SK-N-SH (cell line): Measurements from ENCODE around the gene GLIS1. TPM values are rescaled to one million over a fixed set of nuclear protein-coding genes. Genes with fewer than 3 reads are reported as not detected.

Source experiments
- CTCF ChIA-PET: fragments of 300-600, 350-600 bp; formaldehyde crosslinking; extraction: SDS; loops from one replicate; lab custom pipeline; 2021; lab: Yijun Ruan, JAX
- POLR2A ChIA-PET: fragments of 350-600 bp; sonication (Branson Sonifier 250); formaldehyde crosslinking; extraction: SDS; loops from one replicate; lab custom pipeline; 2020; ENCODE audit warnings: antibody characterized with exemption, inconsistent platforms; lab: Yijun Ruan, JAX
- DNase-seq: peaks from one replicate; pipeline ENCODE4 v3.0.0; 2012
- H2AFZ ChIP-seq: fragments of 200-600 bp; sonication (generic); 2 replicates; pipeline ENCODE4 v1.8.1; 2016; ENCODE audit warnings: antibody characterized with exemption, mild to moderate bottlenecking, low read depth
- H3F3A ChIP-seq: fragments of 200-600 bp; sonication (generic); replicated peaks from 2 replicates; pipeline ENCODE3; 2016; ENCODE audit warnings: antibody characterized with exemption, mild to moderate bottlenecking; ENCODE audit not compliant: insufficient read depth
- H3K27ac ChIP-seq, 2 experiments: fragments of 200-500 bp in 1 of 2; fragments of 200-600 bp in 1 of 2; sonication (Bioruptor generic) in 1 of 2; sonication (generic), shearing (Covaris generic) in 1 of 2; 2 replicates each; pipeline versions ENCODE4 v1.5.1 to v1.6.1; 2014 to 2016; ENCODE audit warnings: low read depth in 2 of 2, inconsistent platforms in 1 of 2, low read length in 1 of 2, mild to moderate bottlenecking in 1 of 2, mixed read lengths in 1 of 2
- H3K27me3 ChIP-seq: fragments of 200-600 bp; sonication (generic), shearing (Covaris generic); 2 replicates; pipeline ENCODE4 v1.6.1; 2016; ENCODE audit warnings: mixed run types; ENCODE audit not compliant: insufficient read depth
- H3K36me3 ChIP-seq, 2 experiments: fragments of 200-500 bp in 1 of 2; fragments of 200-600 bp in 1 of 2; sonication (Bioruptor generic) in 1 of 2; sonication (generic) in 1 of 2; replicated peaks in 1 of 2; 2 replicates each; pipeline versions ENCODE3 to v1.5.1; 2014 to 2016; ENCODE audit warnings: low read length in 1 of 2, mild to moderate bottlenecking in 1 of 2; ENCODE audit not compliant: insufficient read depth in 2 of 2, control insufficient read depth in 1 of 2
- H3K4me1 ChIP-seq, 2 experiments: fragments of 200-500 bp in 1 of 2; fragments of 200-600 bp in 1 of 2; sonication (Bioruptor generic) in 1 of 2; sonication (generic), shearing (Covaris generic) in 1 of 2; 2 replicates each; pipeline versions ENCODE4 v1.5.1 to v1.6.1; 2014 to 2016; ENCODE audit warnings: low read depth in 1 of 2, low read length in 1 of 2, mixed run types in 1 of 2; ENCODE audit not compliant: insufficient read depth in 2 of 2, control insufficient read depth in 1 of 2
- H3K4me2 ChIP-seq: fragments of 200-600 bp; sonication (generic), shearing (Covaris generic); 2 replicates; pipeline ENCODE4 v1.6.1; 2017; ENCODE audit warnings: mixed run types
- H3K4me3 ChIP-seq, 2 experiments: fragments of 200-500 bp in 1 of 2; fragments of 200-600 bp in 1 of 2; sonication (Bioruptor generic) in 1 of 2; sonication (generic), shearing (Covaris generic) in 1 of 2; 2 replicates each; pipeline versions ENCODE4 v1.5.1 to v1.8.1; 2014 to 2016; ENCODE audit warnings: low read depth in 2 of 2, inconsistent platforms in 1 of 2, low read length in 1 of 2, mild to moderate bottlenecking in 1 of 2, mixed read lengths in 1 of 2, moderate library complexity in 1 of 2
- H3K79me2 ChIP-seq: fragments of 200-600 bp; sonication (generic); 2 replicates; pipeline ENCODE4 v1.8.1; 2017; ENCODE audit warnings: mild to moderate bottlenecking; ENCODE audit not compliant: insufficient read depth
- H3K9ac ChIP-seq: fragments of 200-600 bp; sonication (generic); 2 replicates; pipeline ENCODE4 v1.6.1; 2017; ENCODE audit warnings: mixed run types
- H3K9me2 ChIP-seq: fragments of 200-600 bp; sonication (generic); 2 replicates; pipeline ENCODE4 v1.6.1; 2017; ENCODE audit warnings: mixed run types
- H3K9me3 ChIP-seq: fragments of 200-600 bp; sonication (generic); 2 replicates; pipeline ENCODE4 v1.6.1; 2017; ENCODE audit warnings: mixed run types, mild to moderate bottlenecking, moderate library complexity
- H4K20me1 ChIP-seq: fragments of 200-600 bp; sonication (generic); 2 replicates; pipeline ENCODE4 v1.6.1; 2017; ENCODE audit warnings: mild to moderate bottlenecking, mixed run types; ENCODE audit not compliant: insufficient read depth
- ELF1 ChIP-seq: IDR thresholded peaks from 2 replicates; pipeline ENCODE4 v1.4.0; 2012
- FOSL2 ChIP-seq: IDR thresholded peaks from 2 replicates; pipeline ENCODE4 v1.4.0; 2012; ENCODE audit warnings: low read depth, mild to moderate bottlenecking, moderate library complexity, borderline replicate concordance
- FOXJ3 ChIP-seq: sonication (generic); formaldehyde crosslinking; IDR thresholded peaks from 2 replicates; pipeline ENCODE4 v1.5.1; 2020; ENCODE audit warnings: mild to moderate bottlenecking, missing genetic modification reagents
- GATA2 ChIP-seq: sonication (generic); formaldehyde crosslinking; IDR thresholded peaks from 2 replicates; pipeline ENCODE4 v1.5.0; 2020; ENCODE audit warnings: mild to moderate bottlenecking, missing genetic modification reagents
- MEF2A ChIP-seq: IDR thresholded peaks from 2 replicates; pipeline ENCODE4 v1.4.0; 2012; ENCODE audit warnings: low read depth, borderline replicate concordance
- MXI1 ChIP-seq: IDR thresholded peaks from 2 replicates; pipeline ENCODE4 v1.6.1; 2012; ENCODE audit warnings: mild to moderate bottlenecking, low read depth, low read length, improper control_type of control experiment
- NFIC ChIP-seq: IDR thresholded peaks from 2 replicates; pipeline ENCODE4 v1.4.0; 2012; ENCODE audit warnings: borderline replicate concordance
- NRF1 ChIP-seq: IDR thresholded peaks from 2 replicates; pipeline ENCODE4 v1.6.1; 2012; ENCODE audit warnings: low read depth, mild to moderate bottlenecking, low read length
- RAD21 ChIP-seq: IDR thresholded peaks from 2 replicates; pipeline ENCODE4 v1.6.1; 2012; ENCODE audit warnings: mild to moderate bottlenecking, low read length
- RFX5 ChIP-seq: IDR thresholded peaks from 2 replicates; pipeline ENCODE4 v1.6.1; 2012; ENCODE audit warnings: mild to moderate bottlenecking, improper control_type of control experiment, low read length
- RXRA ChIP-seq: IDR thresholded peaks from 2 replicates; pipeline ENCODE4 v1.4.0; 2012; ENCODE audit warnings: low read depth, mild to moderate bottlenecking, borderline replicate concordance
- SMC3 ChIP-seq: IDR thresholded peaks from 2 replicates; pipeline ENCODE4 v1.6.1; 2012; ENCODE audit warnings: low read depth, low read length, improper control_type of control experiment
- TAF1 ChIP-seq: IDR thresholded peaks from 2 replicates; pipeline ENCODE4 v1.6.1; 2012; ENCODE audit warnings: low read depth, mild to moderate bottlenecking, low read length, moderate library complexity, borderline replicate concordance
- YY1 ChIP-seq: IDR thresholded peaks from 2 replicates; pipeline ENCODE4 v1.4.0; 2012; ENCODE audit warnings: low read depth, mild to moderate bottlenecking
- WGBS: methylation state at CpG from one replicate; pipeline ENCODE4 v1.1.6; 2017; ENCODE audit warnings: low lambda C conversion rate; 5-methylcytosine and 5-hydroxymethylcytosine counted together
- polyA plus RNA-seq, 3 experiments: library from polyadenylated mRNA; depleted of rRNA; stranded (reverse); fragments of >200 nt; gene quantifications; 2 replicates each; pipeline ENCODE4 v1.2.3, GENCODE V29; 2012
- TF ChIP-seq, protein P1 (sequence below): fragments of 200-600 bp; sonication (generic); IDR thresholded peaks from 2 replicates; pipeline ENCODE4 v1.6.1; 2017; ENCODE audit warnings: antibody characterized with exemption, mild to moderate bottlenecking, moderate library complexity
- TF ChIP-seq, protein P2 (sequence below): fragments of 150-350 bp; IDR thresholded peaks from 2 replicates; pipeline ENCODE4 v1.6.1; 2016; ENCODE audit warnings: mild to moderate bottlenecking, low read depth, low read length
- TF ChIP-seq, protein P3 (sequence below): IDR thresholded peaks from 2 replicates; pipeline ENCODE4 v1.4.0; 2012; ENCODE audit warnings: low read depth
- TF ChIP-seq, protein P4 (sequence below): IDR thresholded peaks from 2 replicates; pipeline ENCODE4 v1.4.0; 2012; ENCODE audit warnings: low read depth, borderline replicate concordance

The GLIS1 gene
- polyA plus RNA-seq, 1 of the 3 experiments (the other 2 are of a cell fraction) = 0.13 TPM

DNA sequence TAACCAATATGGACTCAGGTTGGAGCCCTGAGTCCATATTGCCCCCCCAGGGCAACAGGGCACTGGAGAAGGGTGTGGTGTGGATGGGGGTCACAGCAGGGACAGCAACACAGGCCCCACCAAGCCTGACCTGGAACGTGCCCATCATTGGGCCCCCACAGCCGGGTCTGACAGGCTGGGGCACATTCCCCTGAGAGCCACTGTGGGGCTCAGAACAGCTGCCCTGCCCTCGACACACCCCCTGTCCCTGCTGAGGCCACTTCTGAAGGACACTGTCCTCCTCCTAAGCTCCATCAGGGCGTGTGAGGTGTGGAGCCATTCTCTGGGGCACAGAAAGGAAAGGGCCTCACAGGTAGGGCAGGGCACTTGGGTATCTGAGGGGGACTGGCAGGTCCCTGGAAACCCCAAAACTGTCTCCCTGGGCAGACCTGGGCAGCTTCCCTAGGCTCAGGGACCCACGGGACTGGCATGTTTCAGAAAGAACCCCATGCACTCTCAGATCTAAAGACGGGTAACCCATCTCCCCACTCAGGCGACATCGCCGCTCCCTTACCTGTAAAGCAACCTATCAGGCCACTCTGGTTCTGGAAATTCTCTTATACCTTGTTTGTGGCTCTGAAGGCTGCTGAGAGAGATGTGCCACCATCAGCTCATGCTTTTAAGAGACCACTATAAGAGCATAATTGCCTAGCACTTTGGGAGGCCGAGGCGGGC, 184.2 kb downstream of the GLIS1 start:
- Histone ChIP-seq H3F3A (peaks cover 9% of the 10 kb centered on the region), H4K20me1 (no peaks in the 10 kb centered on the region), H3K4me2 (no peak overlapping the region), H3K4me3 (no peak overlapping the region), H3K9me3 (no peaks in the 10 kb centered on the region), H3K9me2 (no peaks in the 10 kb centered on the region), H3K4me1 (peaks cover 0 to 59% of the 10 kb centered on the region in 2 experiments; a peak in 1 of 4 replicates), H2AFZ (no peak overlapping the region), H3K27me3 (no peaks in the 10 kb centered on the region), H3K27ac (no peak overlapping the region), H3K36me3 (no peaks in the 10 kb centered on the region), H3K9ac (no peak overlapping the region), H3K79me2 (no peaks in the 10 kb centered on the region)
- 89% methylated on average over 9 of the region's 11 CpGs for WGBS
- DNase-seq = peak; percentile 9
- TF ChIP-seq FOXJ3 (CRISPR knock-in tag) (no peak), GATA2 (no peak), RFX5 (no peak)
- TF ChIP-seq, protein P1, sequence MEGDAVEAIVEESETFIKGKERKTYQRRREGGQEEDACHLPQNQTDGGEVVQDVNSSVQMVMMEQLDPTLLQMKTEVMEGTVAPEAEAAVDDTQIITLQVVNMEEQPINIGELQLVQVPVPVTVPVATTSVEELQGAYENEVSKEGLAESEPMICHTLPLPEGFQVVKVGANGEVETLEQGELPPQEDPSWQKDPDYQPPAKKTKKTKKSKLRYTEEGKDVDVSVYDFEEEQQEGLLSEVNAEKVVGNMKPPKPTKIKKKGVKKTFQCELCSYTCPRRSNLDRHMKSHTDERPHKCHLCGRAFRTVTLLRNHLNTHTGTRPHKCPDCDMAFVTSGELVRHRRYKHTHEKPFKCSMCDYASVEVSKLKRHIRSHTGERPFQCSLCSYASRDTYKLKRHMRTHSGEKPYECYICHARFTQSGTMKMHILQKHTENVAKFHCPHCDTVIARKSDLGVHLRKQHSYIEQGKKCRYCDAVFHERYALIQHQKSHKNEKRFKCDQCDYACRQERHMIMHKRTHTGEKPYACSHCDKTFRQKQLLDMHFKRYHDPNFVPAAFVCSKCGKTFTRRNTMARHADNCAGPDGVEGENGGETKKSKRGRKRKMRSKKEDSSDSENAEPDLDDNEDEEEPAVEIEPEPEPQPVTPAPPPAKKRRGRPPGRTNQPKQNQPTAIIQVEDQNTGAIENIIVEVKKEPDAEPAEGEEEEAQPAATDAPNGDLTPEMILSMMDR = no peak
- CTCF ChIA-PET = interaction anchor here (0.9 to 1.5 kb wide), 3 partner anchors 42 to 128 kb away, joined by 3 read pairs; no protein-coding TSS in a partner anchor
- POLR2A ChIA-PET = no interaction called here

DNA sequence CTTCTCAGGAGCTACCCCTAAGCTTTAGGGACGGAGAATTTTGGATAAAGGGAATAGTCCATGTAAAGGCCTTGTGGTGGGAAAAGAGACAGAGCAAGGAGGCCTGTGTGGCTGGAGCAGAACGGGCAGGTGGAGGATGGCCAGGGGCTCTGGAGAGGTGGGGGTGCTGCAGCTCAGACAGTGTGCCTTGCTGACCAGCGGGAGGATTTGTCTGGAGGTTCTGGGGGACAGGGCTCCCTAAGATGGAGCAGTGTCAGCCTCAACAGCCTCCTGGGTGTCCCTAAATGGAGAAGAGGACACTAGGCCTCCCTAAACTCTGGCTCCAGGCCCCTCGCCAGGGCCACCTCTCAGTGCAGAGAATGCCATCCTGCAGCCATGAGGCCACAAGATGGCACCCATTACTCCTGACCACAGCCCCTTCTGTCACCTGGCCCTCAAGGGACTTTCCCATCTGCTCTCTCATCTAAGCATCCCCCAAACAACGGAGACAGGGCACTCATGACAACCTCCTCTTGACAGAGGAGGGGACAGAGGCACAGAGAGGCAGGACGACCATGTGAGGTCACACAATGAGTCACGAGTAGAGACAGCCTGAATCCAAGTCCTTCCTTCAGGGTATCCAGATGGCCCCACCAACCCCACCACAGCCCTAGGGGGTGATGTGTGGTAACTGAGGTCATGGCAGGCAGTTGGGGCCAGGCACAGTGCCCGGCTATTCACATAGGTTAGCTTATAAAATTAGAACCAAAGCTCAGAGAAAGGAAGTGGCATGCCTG, 185.0 kb downstream of the GLIS1 start:
- CTCF ChIA-PET = interaction anchor here (0.6 to 2.2 kb wide), 10 partner anchors 10 to 161 kb away, joined by 3 to 9 read pairs (median 3); no protein-coding TSS in a partner anchor
- peak; percentile 17 for DNase-seq
- 63% methylated on average over 6 of the region's 8 CpGs for WGBS
- TF ChIP-seq NRF1 = no peak
- no peak for TF ChIP-seq TAF1
- no peak for TF ChIP-seq MXI1
- TF ChIP-seq NFIC = no peak
- TF ChIP-seq, protein P2, sequence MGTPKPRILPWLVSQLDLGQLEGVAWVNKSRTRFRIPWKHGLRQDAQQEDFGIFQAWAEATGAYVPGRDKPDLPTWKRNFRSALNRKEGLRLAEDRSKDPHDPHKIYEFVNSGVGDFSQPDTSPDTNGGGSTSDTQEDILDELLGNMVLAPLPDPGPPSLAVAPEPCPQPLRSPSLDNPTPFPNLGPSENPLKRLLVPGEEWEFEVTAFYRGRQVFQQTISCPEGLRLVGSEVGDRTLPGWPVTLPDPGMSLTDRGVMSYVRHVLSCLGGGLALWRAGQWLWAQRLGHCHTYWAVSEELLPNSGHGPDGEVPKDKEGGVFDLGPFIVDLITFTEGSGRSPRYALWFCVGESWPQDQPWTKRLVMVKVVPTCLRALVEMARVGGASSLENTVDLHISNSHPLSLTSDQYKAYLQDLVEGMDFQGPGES = no peak
- TF ChIP-seq MEF2A = no peak
- TF ChIP-seq, protein P1 = no peak
- no peak for TF ChIP-seq YY1
- no peak for TF ChIP-seq SMC3
- TF ChIP-seq FOXJ3 (CRISPR knock-in tag) = no peak
- no peak for TF ChIP-seq RXRA
- TF ChIP-seq, protein P3, sequence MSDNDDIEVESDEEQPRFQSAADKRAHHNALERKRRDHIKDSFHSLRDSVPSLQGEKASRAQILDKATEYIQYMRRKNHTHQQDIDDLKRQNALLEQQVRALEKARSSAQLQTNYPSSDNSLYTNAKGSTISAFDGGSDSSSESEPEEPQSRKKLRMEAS = no peak
- no peak for TF ChIP-seq ELF1
- TF ChIP-seq, protein P4, sequence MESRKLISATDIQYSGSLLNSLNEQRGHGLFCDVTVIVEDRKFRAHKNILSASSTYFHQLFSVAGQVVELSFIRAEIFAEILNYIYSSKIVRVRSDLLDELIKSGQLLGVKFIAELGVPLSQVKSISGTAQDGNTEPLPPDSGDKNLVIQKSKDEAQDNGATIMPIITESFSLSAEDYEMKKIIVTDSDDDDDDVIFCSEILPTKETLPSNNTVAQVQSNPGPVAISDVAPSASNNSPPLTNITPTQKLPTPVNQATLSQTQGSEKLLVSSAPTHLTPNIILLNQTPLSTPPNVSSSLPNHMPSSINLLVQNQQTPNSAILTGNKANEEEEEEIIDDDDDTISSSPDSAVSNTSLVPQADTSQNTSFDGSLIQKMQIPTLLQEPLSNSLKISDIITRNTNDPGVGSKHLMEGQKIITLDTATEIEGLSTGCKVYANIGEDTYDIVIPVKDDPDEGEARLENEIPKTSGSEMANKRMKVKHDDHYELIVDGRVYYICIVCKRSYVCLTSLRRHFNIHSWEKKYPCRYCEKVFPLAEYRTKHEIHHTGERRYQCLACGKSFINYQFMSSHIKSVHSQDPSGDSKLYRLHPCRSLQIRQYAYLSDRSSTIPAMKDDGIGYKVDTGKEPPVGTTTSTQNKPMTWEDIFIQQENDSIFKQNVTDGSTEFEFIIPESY = no peak
- no peak for TF ChIP-seq RAD21
- no peak for TF ChIP-seq FOSL2

More for the DNA sequence above, 185.0 kb downstream of the GLIS1 start:
- Histone ChIP-seq H4K20me1 (no peaks in the 10 kb centered on the region), H3F3A (peaks cover 9% of the 10 kb centered on the region), H2AFZ (no peak overlapping the region), H3K4me1 (peaks cover 0 to 52% of the 10 kb centered on the region in 2 experiments; a peak in 1 of 4 replicates), H3K9ac (no peak overlapping the region), H3K79me2 (no peaks in the 10 kb centered on the region), H3K9me2 (no peaks in the 10 kb centered on the region), H3K4me3 (no peak overlapping the region), H3K9me3 (no peaks in the 10 kb centered on the region), H3K36me3 (no peaks in the 10 kb centered on the region), H3K4me2 (no peak overlapping the region), H3K27me3 (no peaks in the 10 kb centered on the region), H3K27ac (no peak overlapping the region)
- POLR2A ChIA-PET = no interaction called here
